Aorta (tissue), 5 donors: ENCODE measurements around the gene GDPD5. TPM values are rescaled to one million over a fixed set of nuclear protein-coding genes. Genes with fewer than 3 reads are reported as not detected.

ENCODE experiments used
- ATAC-seq: fragments of 200-7000 bp; cut with Tn5 transposase; one replicate; pipeline ENCODE4 v1.9.1; 2022; ENCODE audit warnings: moderate library complexity; ENCODE audit not compliant: low FRiP score
- DNase-seq, 2 donors: peaks; one replicate each; pipeline ENCODE4 v3.0.0-alpha.2; 2020
- H3K27ac ChIP-seq, 2 donors: one replicate each; pipeline ENCODE4 v1.5.1; 2013; ENCODE audit warnings: low read length in 2 of 2, mild to moderate bottlenecking in 2 of 2, moderate library complexity in 2 of 2, control low read depth in 1 of 2, inconsistent platforms in 1 of 2, low read depth in 1 of 2
- H3K27me3 ChIP-seq, 2 donors: one replicate each; pipeline ENCODE4 v1.6.1; 2013; ENCODE audit warnings: control low read depth in 1 of 2, low read length in 1 of 2, mild to moderate bottlenecking in 1 of 2, moderate library complexity in 1 of 2; ENCODE audit not compliant: insufficient read depth in 2 of 2, control insufficient read depth in 1 of 2
- H3K36me3 ChIP-seq, 2 donors: one replicate each; pipeline ENCODE4 v1.6.1; 2013; ENCODE audit warnings: control low read depth in 1 of 2, low read length in 1 of 2, mild to moderate bottlenecking in 1 of 2; ENCODE audit not compliant: insufficient read depth in 2 of 2, control insufficient read depth in 1 of 2
- H3K4me1 ChIP-seq, 2 donors: one replicate each; pipeline ENCODE4 v1.6.1; 2013; ENCODE audit warnings: low read length in 2 of 2, control low read depth in 1 of 2, mild to moderate bottlenecking in 1 of 2, moderate library complexity in 1 of 2; ENCODE audit not compliant: insufficient read depth in 2 of 2, control insufficient read depth in 1 of 2
- H3K4me3 ChIP-seq, 2 donors: one replicate each; pipeline ENCODE4 v1.5.1; 2013; ENCODE audit warnings: low read length in 2 of 2, control low read depth in 1 of 2, mild to moderate bottlenecking in 1 of 2
- H3K9me3 ChIP-seq: one replicate; pipeline ENCODE4 v1.6.1; 2013; ENCODE audit warnings: mild to moderate bottlenecking, low read length; ENCODE audit not compliant: control insufficient read depth
- WGBS, 2 donors: extraction: QIAGEN DNeasy Blood & Tissue Kit; methylation state at CpG; one replicate each; pipeline ENCODE4 v1.1.7; 2013; 5-methylcytosine and 5-hydroxymethylcytosine counted together
- intact Hi-C, 2 donors: fragments of 100-400 bp; cut with DNase I; formaldehyde crosslinking; loops; one replicate each; pipeline versions ENCODE4 v1.14.2 to v1.15.0; 2022
- polyA plus RNA-seq, 2 donors: library from polyadenylated mRNA; stranded (reverse); fragments of 200-250 nt; gene quantifications; one replicate each; pipeline ENCODE4 v1.2.3, GENCODE V29; 2013
- total RNA-seq, 2 donors: library from RNA; stranded (reverse); fragmentation: NEBNext Ultra II Directional; extraction: Animal tissue kit (Norgen Biotek cat#: 25700); gene quantifications; one replicate each; pipeline ENCODE4 v1.2.1, GENCODE V29; 2021
- donor health status: healthy with polysubstance abuse.
- donor health status: Bipolar disorder and iron deficiency.
- donor health status: DM: no; HTN: no; CAD: no.
- donor health status: DM: no; HTN: no; CAD: no.
- donor health status: DM: yes; HTN: yes; CAD: no.

The GDPD5 gene
- total and polyA plus RNA-seq, 4 donors, result 3.5 to 53.0 (median 34.2) TPM

DNA sequence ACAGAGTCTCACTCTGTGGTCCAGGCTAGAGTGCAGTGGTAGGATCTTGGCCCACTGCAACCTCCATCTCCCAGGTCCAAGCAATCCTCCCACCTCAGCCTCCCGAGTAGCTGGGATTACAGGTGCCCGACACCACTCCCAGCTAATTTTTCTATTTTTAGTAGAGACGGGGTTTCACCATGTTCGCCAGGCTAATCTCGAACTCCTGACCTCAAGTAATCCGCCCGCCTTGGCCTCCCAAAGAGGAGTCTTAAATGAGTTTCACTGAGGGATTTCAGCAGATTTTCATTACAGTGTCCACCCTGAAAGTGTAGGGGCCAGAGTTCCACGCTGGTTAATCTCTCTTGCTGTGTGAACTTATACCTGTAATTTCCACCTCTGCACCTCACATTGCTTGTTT lies 126.8 kb downstream of the GDPD5 start:
- H3K36me3 ChIP-seq, result peaks cover 0 to 7% of the 10 kb centered on the region in 2 donors
- 78 to 81% methylated on average over 8 of the region's 8 CpGs for WGBS, 2 donors
- no peak overlapping the region for H3K4me3 ChIP-seq
- DNase-seq (no peak), ATAC-seq (no peak)
- intact Hi-C loops, result loop anchor here in 1 of 2 donors (10.0 kb wide), 1 partner anchor 46 kb away; no protein-coding TSS in a partner anchor
- no peaks in the 10 kb centered on the region for H3K4me1 ChIP-seq
- peaks cover 0 to 1% of the 10 kb centered on the region in 2 donors for H3K27me3 ChIP-seq
- no peaks in the 10 kb centered on the region for H3K9me3 ChIP-seq
- no peak overlapping the region for H3K27ac ChIP-seq

- no peaks in the 10 kb centered on the region for H3K4me1 ChIP-seq
- ATAC-seq, result no peak
- H3K27me3 ChIP-seq, result peaks cover 0 to 1% of the 10 kb centered on the region in 2 donors
- H3K36me3 ChIP-seq, result no peaks in the 10 kb centered on the region
- WGBS, 2 donors, result 73 to 78% methylated on average over 8 of the region's 8 CpGs
- DNase-seq, result no peak
- no peak overlapping the region for H3K4me3 ChIP-seq
- intact Hi-C loops, result loop anchor here in 1 of 2 donors (10.0 kb wide), 1 partner anchor 51 kb away; no protein-coding TSS in a partner anchor
- H3K9me3 ChIP-seq, result no peaks in the 10 kb centered on the region
- no peak overlapping the region for H3K27ac ChIP-seq
Measured at GRCh38 chr11:75394085-75394840, 131.5 kb downstream of the GDPD5 start.

DNA sequence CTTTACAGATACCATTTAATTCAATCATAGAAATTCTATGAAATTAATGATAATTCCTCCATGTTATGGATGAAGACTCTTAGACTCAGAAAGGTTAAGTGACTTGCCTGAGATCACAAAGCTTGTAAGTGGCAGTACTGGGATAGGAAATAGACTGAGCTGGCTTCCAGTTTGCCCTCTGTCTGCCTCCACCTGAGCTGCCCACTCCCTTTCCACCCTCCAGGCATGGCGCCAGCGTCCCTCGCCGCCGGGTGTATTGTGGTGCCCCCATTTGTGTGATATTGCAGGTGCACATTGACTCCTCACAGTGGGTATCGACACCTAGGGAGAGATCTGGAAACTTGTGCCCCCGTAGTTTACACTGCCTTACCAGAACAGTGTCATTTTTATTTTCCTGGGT lies 135.8 kb downstream of the GDPD5 start:
- Histone ChIP-seq H3K27me3 (peaks cover 0 to 1% of the 10 kb centered on the region in 2 donors), H3K27ac (no peak overlapping the region), H3K4me3 (no peak overlapping the region), H3K9me3 (no peaks in the 10 kb centered on the region), H3K4me1 (no peaks in the 10 kb centered on the region), H3K36me3 (no peaks in the 10 kb centered on the region)
- DNase-seq (no peak), ATAC-seq (no peak)
- intact Hi-C loops, result loop anchor here (2.0 to 10.0 kb wide), 5 partner anchors 55 to 142 kb away; no protein-coding TSS in a partner anchor
- 83 to 85% methylated on average over 7 of the region's 7 CpGs for WGBS, 2 donors

DNA sequence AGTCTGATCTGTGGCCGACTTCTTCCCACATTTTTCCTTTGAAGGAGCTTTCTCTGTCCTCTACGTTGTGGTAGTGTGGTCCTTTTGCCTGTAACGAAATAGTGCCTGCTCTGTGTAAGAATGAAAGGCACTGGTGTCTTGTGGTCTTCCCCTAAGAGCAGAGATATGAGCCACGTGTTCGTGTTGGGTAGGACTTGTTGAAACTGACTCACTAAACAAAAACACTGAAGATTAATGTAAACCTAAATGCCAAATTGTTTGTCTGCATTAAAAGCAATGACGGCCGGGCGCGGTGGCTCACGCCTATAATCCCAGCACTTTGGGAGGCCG lies 136.5 kb downstream of the GDPD5 start:
- WGBS, 2 donors, result 71% methylated on average over 11 of the region's 11 CpGs
- DNase-seq, result no peak
- Histone ChIP-seq H3K36me3 (no peaks in the 10 kb centered on the region), H3K27me3 (peaks cover 0 to 1% of the 10 kb centered on the region in 2 donors), H3K27ac (no peak overlapping the region), H3K4me1 (no peaks in the 10 kb centered on the region), H3K4me3 (no peak overlapping the region), H3K9me3 (no peaks in the 10 kb centered on the region)
- intact Hi-C loops, result loop anchor here (2.0 to 10.0 kb wide), 4 partner anchors 62 to 143 kb away; no protein-coding TSS in a partner anchor
- no peak for ATAC-seq

- no peaks in the 10 kb centered on the region for H3K4me1 ChIP-seq
- no peaks in the 10 kb centered on the region for H3K36me3 ChIP-seq
- H3K27me3 ChIP-seq, result no peaks in the 10 kb centered on the region
- H3K9me3 ChIP-seq, result no peaks in the 10 kb centered on the region
- intact Hi-C loops, result loop anchor here (2.0 to 10.0 kb wide), 4 partner anchors 61 to 144 kb away; no protein-coding TSS in a partner anchor
- DNase-seq (peak; percentile 76 to 88), ATAC-seq (peak; percentile 90)
- H3K4me3 ChIP-seq, result no peak overlapping the region
- WGBS, 2 donors, result 22 to 26% methylated on average over 9 of the region's 9 CpGs
- no peak overlapping the region for H3K27ac ChIP-seq
Measured at GRCh38 chr11:75388386-75389275, 137.1 kb downstream of the GDPD5 start.

DNA sequence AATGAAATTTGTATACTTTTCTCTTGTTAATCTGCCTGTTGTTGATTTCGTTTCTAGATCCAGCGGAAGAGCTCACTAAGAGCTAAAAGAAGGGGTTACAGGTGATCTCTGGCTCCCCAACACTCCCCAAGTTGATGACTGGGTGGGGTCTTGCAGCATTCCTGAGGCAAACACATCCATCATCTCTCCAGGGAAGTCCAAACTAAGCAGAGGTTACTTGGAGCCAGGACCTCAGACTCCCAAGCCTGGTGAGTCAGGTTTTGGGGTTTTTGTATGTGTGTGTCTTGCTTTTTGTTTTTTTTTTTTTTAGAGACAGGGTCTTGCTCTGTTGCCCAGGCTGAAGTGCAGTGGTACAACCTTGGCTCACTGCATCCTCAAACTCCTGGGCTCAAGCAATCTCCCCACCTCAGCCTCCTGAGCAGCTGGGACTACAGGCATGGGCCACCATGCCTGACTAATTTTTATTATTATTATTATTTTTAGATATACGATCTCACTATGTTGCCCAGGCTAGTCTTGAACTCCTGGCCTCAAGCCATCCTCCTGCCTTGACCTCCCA lies 137.9 kb downstream of the GDPD5 start:
- no peaks in the 10 kb centered on the region for H3K27me3 ChIP-seq
- H3K4me3 ChIP-seq, result no peak overlapping the region
- H3K36me3 ChIP-seq, result no peaks in the 10 kb centered on the region
- no peaks in the 10 kb centered on the region for H3K9me3 ChIP-seq
- ATAC-seq, result no peak
- H3K27ac ChIP-seq, result no peak overlapping the region
- intact Hi-C loops, result loop anchor here (2.0 to 10.0 kb wide), 4 partner anchors 61 to 144 kb away; no protein-coding TSS in a partner anchor
- no peaks in the 10 kb centered on the region for H3K4me1 ChIP-seq
- 58 to 59% methylated on average over 3 of the region's 3 CpGs for WGBS, 2 donors
- no peak for DNase-seq

DNA sequence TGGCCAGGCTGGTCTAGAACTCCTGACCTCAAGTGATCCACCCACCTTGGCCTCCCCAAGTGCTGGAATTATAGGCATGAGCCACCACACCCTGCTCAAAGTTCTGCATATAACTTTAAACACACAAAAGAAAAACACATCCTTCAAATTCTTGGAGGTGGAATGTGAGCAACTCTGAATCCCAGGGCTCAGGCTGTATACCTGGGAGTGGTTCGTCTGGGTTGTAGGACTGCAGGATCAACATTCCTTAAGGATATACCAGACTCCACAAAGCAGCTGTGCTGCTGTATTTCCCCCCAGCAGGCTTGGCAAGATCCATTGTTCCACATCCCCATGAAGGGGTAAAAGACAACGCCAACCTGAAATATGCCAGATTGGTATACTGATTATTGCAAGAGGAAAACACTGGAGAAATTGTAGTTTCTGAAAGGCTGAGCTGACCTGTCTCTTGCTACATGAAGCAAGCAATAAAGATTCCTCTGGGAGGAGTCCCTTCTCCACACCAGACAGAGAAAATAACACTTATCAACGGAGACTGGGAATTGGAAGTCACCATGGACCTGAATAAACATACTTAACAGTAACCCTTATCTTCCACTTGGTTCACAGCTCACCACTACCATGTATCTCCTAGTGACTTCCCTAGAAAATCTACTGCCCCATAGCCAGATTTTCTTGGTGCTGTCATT lies 138.7 kb downstream of the GDPD5 start:
- no peaks in the 10 kb centered on the region for H3K9me3 ChIP-seq
- ATAC-seq, result no peak
- H3K4me3 ChIP-seq, result no peak overlapping the region
- DNase-seq, result no peak
- no peak overlapping the region for H3K27ac ChIP-seq
- no peaks in the 10 kb centered on the region for H3K4me1 ChIP-seq
- H3K27me3 ChIP-seq, result no peaks in the 10 kb centered on the region
- intact Hi-C loops, result loop anchor here (5.0 to 10.0 kb wide), 3 partner anchors 60 to 145 kb away; no protein-coding TSS in a partner anchor
- H3K36me3 ChIP-seq, result no peaks in the 10 kb centered on the region
- 23% methylated on average over 3 of the region's 3 CpGs for WGBS, 2 donors
